ENCODE data around the gene MRI1. TPM values are rescaled to one million over a fixed set of nuclear protein-coding genes. Genes with fewer than 3 reads are reported as not detected.
"Not testable (repeated sequence)": the region's sequence is repeated elsewhere in the genome, so short reads cannot be mapped to it uniquely, and the experiment has no call there.

Gene MRI1
- total RNA-seq, 1 experiment from 2014 or later = 24.9 TPM

GRCh38 chr19:13761423-13761822 lies 2.9 kb upstream of the MRI1 start:
- DNase-seq (ENCODE audit: low read depth) = no peak

- DNase-seq (ENCODE audit: low read depth) = no peak
These were observed 1.6 kb upstream of the MRI1 start for GRCh38 chr19:13762635-13763235.

- no peak for DNase-seq (ENCODE audit: low read depth)
These were observed 1.1 kb upstream of the MRI1 start for GRCh38 chr19:13763265-13763664.

- DNase-seq (ENCODE audit: low read depth) = peak; percentile 18
These were observed 586 bp downstream of the MRI1 start for GRCh38 chr19:13764821-13765394.

GRCh38 chr19:13765395-13766094 lies 1.2 kb downstream of the MRI1 start:
- no peak for DNase-seq (ENCODE audit: low read depth)

- no peak for DNase-seq (ENCODE audit: low read depth)
These were observed 1.8 kb downstream of the MRI1 start for GRCh38 chr19:13766095-13766481.

GRCh38 chr19:13768510-13768909 lies 4.2 kb downstream of the MRI1 start:
- DNase-seq (ENCODE audit: low read depth) = no peak

GRCh38 chr19:13770013-13770635 lies 5.8 kb downstream of the MRI1 start:
- DNase-seq (ENCODE audit: low read depth) = no peak

- DNase-seq (ENCODE audit: low read depth) = peak; percentile 92
These were observed 10.2 kb downstream of the MRI1 start, which contains the start of gene C19orf53 for GRCh38 chr19:13774217-13775191. Gene C19orf53 (plus strand): TSS chr19:13774456. CDS start chr19:13774478, 22 bp downstream.

- DNase-seq (ENCODE audit: low read depth) = no peak
These were observed 14.1 kb downstream of the MRI1 start for GRCh38 chr19:13778398-13778797.

GRCh38 chr19:13778847-13779246 lies 14.5 kb downstream of the MRI1 start:
- DNase-seq (ENCODE audit: low read depth) = no peak

GRCh38 chr19:13779794-13780193 lies 15.5 kb downstream of the MRI1 start:
- DNase-seq (ENCODE audit: low read depth) = not testable (repeated sequence)

GRCh38 chr19:13781547-13781946 lies 17.2 kb downstream of the MRI1 start:
- peak; percentile 90 for DNase-seq (ENCODE audit: low read depth)

GRCh38 chr19:13782537-13782936 lies 18.2 kb downstream of the MRI1 start:
- no peak for DNase-seq (ENCODE audit: low read depth)

- DNase-seq (ENCODE audit: low read depth) = no peak
These were observed 19.5 kb downstream of the MRI1 start for GRCh38 chr19:13783565-13784500.

GRCh38 chr19:13784731-13785452 lies 20.6 kb downstream of the MRI1 start:
- peak; percentile 74 for DNase-seq (ENCODE audit: low read depth)

- DNase-seq (ENCODE audit: low read depth) = peak; percentile 67
These were observed 24.7 kb downstream of the MRI1 start for GRCh38 chr19:13788991-13789390.

- peak; percentile 61 for DNase-seq (ENCODE audit: low read depth)
These were observed 26.0 kb downstream of the MRI1 start for GRCh38 chr19:13790354-13790753.

GRCh38 chr19:13793317-13793716 lies 29.0 kb downstream of the MRI1 start:
- DNase-seq (ENCODE audit: low read depth) = not testable (repeated sequence)

- peak; percentile 93 for DNase-seq (ENCODE audit: low read depth)
These were observed 30.1 kb downstream of the MRI1 start for GRCh38 chr19:13794398-13794756.

Measured in RPMI7951 (cell line).